Mesothelial cell of epicardium (in vitro differentiated cells): ENCODE measurements around the gene LANCL1. TPM values are rescaled to one million over a fixed set of nuclear protein-coding genes. Genes with fewer than 3 reads are reported as not detected.

Source experiments
- DNase-seq, 2 experiments: peaks; one replicate each; pipeline ENCODE4 v3.0.0; 2021; ENCODE audit warnings: low spot score in 2 of 2; ENCODE audit not compliant: unreplicated experiment in 2 of 2
- H3K27ac Mint-ChIP-seq: 2 replicates; pipeline ENCODE4 v1.8.0; 2021; ENCODE audit warnings: mixed read lengths
- H3K27me3 Mint-ChIP-seq: 2 replicates; pipeline ENCODE4 v1.8.0; 2021; ENCODE audit warnings: low read depth, mixed read lengths
- H3K36me3 Mint-ChIP-seq: 2 replicates; pipeline ENCODE4 v1.8.0; 2021; ENCODE audit warnings: mixed read lengths
- H3K4me1 Mint-ChIP-seq: 2 replicates; pipeline ENCODE4 v1.8.0; 2021; ENCODE audit warnings: mixed read lengths
- H3K4me3 Mint-ChIP-seq: 2 replicates; pipeline ENCODE4 v1.8.0; 2021; ENCODE audit warnings: mild to moderate bottlenecking, moderate library complexity, mixed read lengths
- H3K9me3 Mint-ChIP-seq: 2 replicates; pipeline ENCODE4 v1.8.0; 2021; ENCODE audit warnings: mixed read lengths
- total RNA-seq: library from RNA; stranded (reverse); gene quantifications from 3 replicates; pipeline ENCODE4 v1.2.1, GENCODE V29; 2021
- TF ChIP-seq, protein P1 (sequence below): fragments of 200-600 bp; sonication (generic); IDR thresholded peaks from one replicate; pipeline ENCODE4 v1.5.0; 2021; ENCODE audit warnings: antibody characterized with exemption; ENCODE audit not compliant: unreplicated experiment

Gene LANCL1
- total RNA-seq, 1 donor from 2014 or later: 67.4 TPM

DNA sequence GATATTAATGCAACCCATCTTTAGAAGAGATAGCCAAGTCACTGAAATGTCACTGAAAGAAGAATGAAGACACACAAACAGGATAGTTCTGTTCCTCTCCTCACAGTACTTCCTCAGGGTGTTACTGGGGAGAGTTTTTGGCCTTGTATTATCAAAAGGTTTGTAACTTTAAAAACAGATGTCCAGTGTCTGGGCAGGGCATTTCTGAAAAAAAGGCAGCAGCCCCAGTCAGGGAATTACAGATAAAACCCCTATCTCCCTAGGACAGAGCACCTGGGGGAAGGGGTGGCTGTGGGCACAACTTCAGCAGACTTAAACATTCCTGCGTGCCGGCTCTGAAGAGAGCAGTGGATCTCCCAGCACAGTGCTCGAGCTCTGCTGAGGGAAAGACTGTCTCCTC, 30.8 kb downstream of the LANCL1 start:
- H3K4me3 Mint-ChIP-seq: no peak overlapping the region
- TF ChIP-seq, protein P1, sequence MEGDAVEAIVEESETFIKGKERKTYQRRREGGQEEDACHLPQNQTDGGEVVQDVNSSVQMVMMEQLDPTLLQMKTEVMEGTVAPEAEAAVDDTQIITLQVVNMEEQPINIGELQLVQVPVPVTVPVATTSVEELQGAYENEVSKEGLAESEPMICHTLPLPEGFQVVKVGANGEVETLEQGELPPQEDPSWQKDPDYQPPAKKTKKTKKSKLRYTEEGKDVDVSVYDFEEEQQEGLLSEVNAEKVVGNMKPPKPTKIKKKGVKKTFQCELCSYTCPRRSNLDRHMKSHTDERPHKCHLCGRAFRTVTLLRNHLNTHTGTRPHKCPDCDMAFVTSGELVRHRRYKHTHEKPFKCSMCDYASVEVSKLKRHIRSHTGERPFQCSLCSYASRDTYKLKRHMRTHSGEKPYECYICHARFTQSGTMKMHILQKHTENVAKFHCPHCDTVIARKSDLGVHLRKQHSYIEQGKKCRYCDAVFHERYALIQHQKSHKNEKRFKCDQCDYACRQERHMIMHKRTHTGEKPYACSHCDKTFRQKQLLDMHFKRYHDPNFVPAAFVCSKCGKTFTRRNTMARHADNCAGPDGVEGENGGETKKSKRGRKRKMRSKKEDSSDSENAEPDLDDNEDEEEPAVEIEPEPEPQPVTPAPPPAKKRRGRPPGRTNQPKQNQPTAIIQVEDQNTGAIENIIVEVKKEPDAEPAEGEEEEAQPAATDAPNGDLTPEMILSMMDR: no peak
- H3K4me1 Mint-ChIP-seq: no peaks in the 10 kb centered on the region
- no peaks in the 10 kb centered on the region for H3K27me3 Mint-ChIP-seq
- no peak for DNase-seq
- H3K36me3 Mint-ChIP-seq: peaks cover 47% of the 10 kb centered on the region
- no peak overlapping the region for H3K27ac Mint-ChIP-seq
- H3K9me3 Mint-ChIP-seq: peaks cover 43% of the 10 kb centered on the region

DNA sequence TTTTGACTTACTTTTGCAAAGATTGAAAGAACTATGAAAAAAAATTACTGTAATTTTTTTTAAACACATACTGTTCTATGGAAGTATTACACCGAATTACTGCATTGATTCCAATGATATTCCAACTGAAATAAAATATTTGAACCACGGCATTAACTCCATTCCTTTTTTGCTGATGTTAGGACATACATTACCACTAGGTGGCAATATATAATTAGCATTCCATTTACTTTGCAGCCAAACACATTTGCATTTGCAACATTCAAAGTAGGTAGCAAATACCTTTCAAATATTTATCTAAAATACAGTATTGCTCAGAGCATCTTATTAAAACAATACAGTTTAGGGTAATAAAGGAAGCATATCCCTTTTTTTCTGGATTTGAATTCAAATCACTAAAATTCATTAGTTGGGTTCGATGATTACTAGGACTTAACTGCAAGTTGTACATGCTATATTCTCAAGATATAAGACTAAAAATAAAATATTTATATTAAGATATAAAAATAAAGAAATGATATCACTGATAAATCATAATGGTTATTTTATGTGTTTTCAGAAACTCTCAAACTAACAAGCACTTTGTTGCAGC, 31.3 kb downstream of the LANCL1 start:
- no peak for DNase-seq
- Mint-ChIP-seq H3K36me3 (peaks cover 42% of the 10 kb centered on the region), H3K4me3 (no peak overlapping the region)

DNA sequence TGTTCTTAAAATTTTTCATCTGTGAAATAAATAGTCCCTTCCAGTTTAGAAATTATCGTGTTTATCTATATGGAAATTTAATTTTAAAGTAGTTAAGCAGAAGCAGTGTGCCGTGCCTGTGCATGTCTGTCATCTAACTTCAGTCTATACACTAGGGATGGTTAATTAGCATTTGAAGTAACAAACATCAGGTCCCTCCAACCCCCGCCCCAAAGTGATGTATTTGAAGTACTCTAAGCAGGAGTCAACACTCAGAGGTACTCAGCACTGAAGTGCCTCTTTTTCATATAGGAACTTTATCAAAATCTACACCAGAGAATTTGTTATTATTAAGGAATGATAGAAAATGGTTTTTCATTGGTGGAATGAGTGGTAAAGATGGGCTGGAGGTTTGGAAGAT, 33.0 kb downstream of the LANCL1 start:
- no peaks in the 10 kb centered on the region for H3K4me1 Mint-ChIP-seq
- no peak overlapping the region for H3K4me3 Mint-ChIP-seq
- TF ChIP-seq, protein P1: no peak
- no peaks in the 10 kb centered on the region for H3K27me3 Mint-ChIP-seq
- H3K27ac Mint-ChIP-seq: no peak overlapping the region
- DNase-seq: no peak
- H3K9me3 Mint-ChIP-seq: peaks cover 21% of the 10 kb centered on the region
- peaks cover 34% of the 10 kb centered on the region for H3K36me3 Mint-ChIP-seq

More for the DNA sequence above, 31.3 kb downstream of the LANCL1 start:
- Mint-ChIP-seq H3K27ac (no peak overlapping the region), H3K27me3 (no peaks in the 10 kb centered on the region), H3K9me3 (peaks cover 38% of the 10 kb centered on the region), H3K4me1 (no peaks in the 10 kb centered on the region)
- TF ChIP-seq, protein P1: peak; percentile 82

DNA sequence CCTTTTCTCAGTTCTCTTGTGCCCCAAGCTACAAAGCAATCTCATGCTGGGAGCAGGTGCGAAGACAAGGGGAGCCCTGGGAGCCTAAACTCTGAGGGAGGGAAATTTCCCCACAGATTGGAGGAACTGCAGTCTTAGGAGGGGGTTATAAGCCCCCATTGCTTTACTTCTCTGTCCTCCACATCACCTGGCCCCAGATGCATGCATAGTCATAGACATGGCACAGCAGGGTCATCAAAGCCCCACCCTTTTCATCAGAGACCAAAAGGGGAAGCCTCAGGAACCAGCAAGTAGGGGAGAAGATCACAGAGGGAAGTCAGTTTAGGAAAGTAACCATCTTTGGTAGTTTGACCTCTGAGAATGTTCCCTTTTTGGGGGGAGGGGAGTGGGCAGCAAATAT, 33.7 kb downstream of the LANCL1 start:
- no peak overlapping the region for H3K27ac Mint-ChIP-seq

DNA sequence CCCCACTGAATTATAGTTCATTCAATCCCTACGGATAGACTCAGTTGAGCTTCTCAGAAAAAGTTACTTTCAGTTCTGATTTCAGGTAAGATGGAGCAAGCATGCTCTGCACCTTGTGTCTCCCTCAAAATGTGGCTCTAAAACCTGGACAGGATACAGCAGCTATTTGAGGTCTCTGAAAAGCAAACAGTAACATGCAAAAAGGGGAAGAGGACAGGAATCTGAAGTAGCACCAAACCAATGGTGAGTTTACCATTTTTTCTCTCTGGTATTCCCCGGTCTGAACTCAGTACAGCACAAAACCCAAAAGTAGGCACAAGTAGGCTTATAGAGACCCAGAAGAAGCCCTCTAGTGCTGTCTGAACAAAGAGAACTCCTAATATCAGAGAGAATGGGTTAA, 34.1 kb downstream of the LANCL1 start:
- no peaks in the 10 kb centered on the region for H3K4me1 Mint-ChIP-seq
- DNase-seq: no peak
- H3K4me3 Mint-ChIP-seq: no peak overlapping the region
- no peak overlapping the region for H3K27ac Mint-ChIP-seq
- no peaks in the 10 kb centered on the region for H3K27me3 Mint-ChIP-seq
- peaks cover 10% of the 10 kb centered on the region for H3K9me3 Mint-ChIP-seq
- peaks cover 26% of the 10 kb centered on the region for H3K36me3 Mint-ChIP-seq
- TF ChIP-seq, protein P1: no peak

More for the DNA sequence above, 33.7 kb downstream of the LANCL1 start:
- Mint-ChIP-seq H3K4me3 (no peak overlapping the region), H3K36me3 (peaks cover 30% of the 10 kb centered on the region), H3K27me3 (no peaks in the 10 kb centered on the region), H3K4me1 (no peaks in the 10 kb centered on the region), H3K9me3 (peaks cover 14% of the 10 kb centered on the region)
- TF ChIP-seq, protein P1: no peak
- no peak for DNase-seq
